ENCODE measurements around the gene OR6B3. TPM values are rescaled to one million over a fixed set of nuclear protein-coding genes. Genes with fewer than 3 reads are reported as not detected.

Gene OR6B3
- total RNA-seq, 1 donor from 2014 or later: not detected

DNA sequence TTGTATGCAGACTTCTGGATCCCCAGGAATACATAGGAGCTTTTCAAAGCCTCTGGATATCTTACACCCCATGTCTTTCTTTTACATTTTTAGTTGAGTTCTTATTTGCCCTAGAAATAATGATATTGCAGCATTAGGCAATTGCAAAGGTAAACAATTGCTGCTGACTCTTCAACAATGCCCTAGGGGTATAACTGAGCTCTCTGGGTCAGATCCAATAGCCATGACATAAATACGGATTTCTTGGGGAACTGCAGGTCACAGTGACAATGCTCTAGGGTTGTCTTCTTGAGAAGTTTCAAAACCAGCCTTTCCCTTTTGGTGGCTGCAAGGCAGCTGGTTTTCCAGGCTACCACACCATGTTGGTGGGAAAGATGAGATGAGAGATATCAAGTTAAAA is 16.5 kb upstream of the OR6B3 start:
- no peaks in the 10 kb centered on the region for H3K27me3 ChIP-seq (ENCODE audit: control insufficient read depth in 3 of 3, insufficient read depth in 3 of 3, low read length in 3 of 3)
- no peak overlapping the region for H3K27ac ChIP-seq (ENCODE audit: low read depth, low read length)
- no peaks in the 10 kb centered on the region for H3K36me3 ChIP-seq (ENCODE audit: control insufficient read depth in 3 of 3, insufficient read depth in 3 of 3, low read length in 3 of 3)
- H3K9ac ChIP-seq (ENCODE audit: low read depth in 1 of 3, low read length in 3 of 3): no peak overlapping the region
- no peaks in the 10 kb centered on the region for H3K4me1 ChIP-seq (ENCODE audit: control insufficient read depth in 3 of 3, insufficient read depth in 3 of 3, low read length in 3 of 3)
- no peak overlapping the region for H3K4me3 ChIP-seq (ENCODE audit: low read length in 3 of 3)
- H3K9me3 ChIP-seq (ENCODE audit: control insufficient read depth in 3 of 3, low read length in 3 of 3): no peaks in the 10 kb centered on the region

DNA sequence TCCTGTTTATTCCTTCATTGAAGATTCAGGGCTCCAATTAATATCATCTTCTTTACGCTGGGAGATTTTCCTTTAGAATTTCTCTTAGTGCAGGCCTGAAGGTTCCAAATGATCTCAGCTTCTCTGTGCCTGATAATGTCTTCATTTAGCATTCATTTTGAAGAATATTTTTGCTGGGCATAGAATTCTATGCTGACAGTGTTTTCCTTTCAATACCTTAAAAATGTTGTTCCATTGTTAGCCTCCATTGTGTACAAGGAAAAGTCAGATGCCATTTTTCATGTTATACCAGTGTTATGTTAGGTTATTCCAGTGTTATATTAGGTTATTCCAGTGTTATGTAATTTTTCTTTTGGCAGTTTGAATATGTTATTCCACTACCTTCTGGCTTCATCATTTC is 14.9 kb upstream of the OR6B3 start:
- Histone ChIP-seq H3K27ac (ENCODE audit: low read depth, low read length) (no peak overlapping the region), H3K27me3 (ENCODE audit: control insufficient read depth in 3 of 3, insufficient read depth in 3 of 3, low read length in 3 of 3) (no peaks in the 10 kb centered on the region), H3K9me3 (ENCODE audit: control insufficient read depth in 3 of 3, low read length in 3 of 3) (no peaks in the 10 kb centered on the region)

DNA sequence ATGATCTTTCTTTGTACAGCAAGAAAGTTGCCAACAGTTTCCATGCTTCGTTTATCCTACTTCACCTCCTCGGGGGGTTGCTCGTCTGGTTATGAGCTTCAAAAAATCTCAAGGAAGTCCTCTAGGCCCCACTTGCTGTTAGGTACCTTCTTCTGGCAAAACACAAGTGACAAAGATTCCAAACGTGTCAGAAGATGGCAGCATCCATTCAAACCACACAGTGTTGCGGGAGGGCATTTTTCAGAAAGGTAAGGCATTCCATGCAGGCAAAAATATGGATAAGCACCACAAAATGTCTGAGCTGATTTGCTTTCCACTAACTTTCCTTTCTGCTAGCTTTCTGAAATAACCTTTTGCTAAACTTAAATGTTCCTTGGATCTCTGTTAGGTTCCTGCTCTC is 13.2 kb upstream of the OR6B3 start:
- no peak overlapping the region for H3K4me3 ChIP-seq (ENCODE audit: low read length in 3 of 3)
- no peaks in the 10 kb centered on the region for H3K27me3 ChIP-seq (ENCODE audit: control insufficient read depth in 3 of 3, insufficient read depth in 3 of 3, low read length in 3 of 3)
- no peaks in the 10 kb centered on the region for H3K36me3 ChIP-seq (ENCODE audit: control insufficient read depth in 3 of 3, insufficient read depth in 3 of 3, low read length in 3 of 3)
- no peak overlapping the region for H3K27ac ChIP-seq (ENCODE audit: low read depth, low read length)
- no peak overlapping the region for H3K9ac ChIP-seq (ENCODE audit: low read depth in 1 of 3, low read length in 3 of 3)
- H3K4me1 ChIP-seq (ENCODE audit: control insufficient read depth in 3 of 3, insufficient read depth in 3 of 3, low read length in 3 of 3): no peaks in the 10 kb centered on the region
- H3K9me3 ChIP-seq (ENCODE audit: control insufficient read depth in 3 of 3, low read length in 3 of 3): no peaks in the 10 kb centered on the region

More for the DNA sequence above, 14.9 kb upstream of the OR6B3 start:
- no peak overlapping the region for H3K4me3 ChIP-seq (ENCODE audit: low read length in 3 of 3)
- H3K9ac ChIP-seq (ENCODE audit: low read depth in 1 of 3, low read length in 3 of 3): no peak overlapping the region
- no peaks in the 10 kb centered on the region for H3K36me3 ChIP-seq (ENCODE audit: control insufficient read depth in 3 of 3, insufficient read depth in 3 of 3, low read length in 3 of 3)
- H3K4me1 ChIP-seq (ENCODE audit: control insufficient read depth in 3 of 3, insufficient read depth in 3 of 3, low read length in 3 of 3): no peaks in the 10 kb centered on the region

DNA sequence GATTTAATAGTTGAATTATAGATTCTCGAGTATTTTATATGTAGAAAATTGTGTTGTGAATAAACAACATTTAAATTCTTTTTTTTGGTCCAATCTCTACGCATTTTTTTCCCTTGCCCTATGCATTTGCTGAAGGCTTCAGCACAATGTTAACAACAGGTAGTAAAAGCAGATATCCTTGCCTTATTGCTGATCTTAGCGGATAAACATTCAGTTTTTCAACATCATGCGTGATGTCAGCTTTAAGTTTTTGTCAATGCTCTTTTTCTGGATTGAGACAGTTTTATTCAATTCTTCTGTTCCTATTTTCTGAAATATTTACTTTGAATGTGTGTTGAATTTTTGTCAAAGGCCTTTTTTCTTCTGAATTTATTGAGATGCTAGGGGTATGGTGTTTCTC is 11.6 kb upstream of the OR6B3 start:
- Histone ChIP-seq H3K9ac (ENCODE audit: low read depth in 1 of 3, low read length in 3 of 3) (no peak overlapping the region), H3K27ac (ENCODE audit: low read depth, low read length) (no peak overlapping the region), H3K27me3 (ENCODE audit: control insufficient read depth in 3 of 3, insufficient read depth in 3 of 3, low read length in 3 of 3) (peaks cover 0 to 3% (median 1%) of the 10 kb centered on the region in 3 donors), H3K9me3 (ENCODE audit: control insufficient read depth in 3 of 3, low read length in 3 of 3) (no peaks in the 10 kb centered on the region), H3K4me1 (ENCODE audit: control insufficient read depth in 3 of 3, insufficient read depth in 3 of 3, low read length in 3 of 3) (no peaks in the 10 kb centered on the region), H3K4me3 (ENCODE audit: low read length in 3 of 3) (no peak overlapping the region), H3K36me3 (ENCODE audit: control insufficient read depth in 3 of 3, insufficient read depth in 3 of 3, low read length in 3 of 3) (no peaks in the 10 kb centered on the region)

GRCh38 chr2:240060977-240061591 is 7.8 kb upstream of the OR6B3 start:
- Histone ChIP-seq H3K36me3 (ENCODE audit: control insufficient read depth in 3 of 3, insufficient read depth in 3 of 3, low read length in 3 of 3) (no peaks in the 10 kb centered on the region), H3K27me3 (ENCODE audit: control insufficient read depth in 3 of 3, insufficient read depth in 3 of 3, low read length in 3 of 3) (peaks cover 20 to 26% (median 22%) of the 10 kb centered on the region in 3 donors), H3K9ac (ENCODE audit: low read depth in 1 of 3, low read length in 3 of 3) (no peak overlapping the region), H3K9me3 (ENCODE audit: control insufficient read depth in 3 of 3, low read length in 3 of 3) (no peaks in the 10 kb centered on the region), H3K4me3 (ENCODE audit: low read length in 3 of 3) (no peak overlapping the region), H3K4me1 (ENCODE audit: control insufficient read depth in 3 of 3, insufficient read depth in 3 of 3, low read length in 3 of 3) (no peaks in the 10 kb centered on the region), H3K27ac (ENCODE audit: low read depth, low read length) (no peak overlapping the region)

DNA sequence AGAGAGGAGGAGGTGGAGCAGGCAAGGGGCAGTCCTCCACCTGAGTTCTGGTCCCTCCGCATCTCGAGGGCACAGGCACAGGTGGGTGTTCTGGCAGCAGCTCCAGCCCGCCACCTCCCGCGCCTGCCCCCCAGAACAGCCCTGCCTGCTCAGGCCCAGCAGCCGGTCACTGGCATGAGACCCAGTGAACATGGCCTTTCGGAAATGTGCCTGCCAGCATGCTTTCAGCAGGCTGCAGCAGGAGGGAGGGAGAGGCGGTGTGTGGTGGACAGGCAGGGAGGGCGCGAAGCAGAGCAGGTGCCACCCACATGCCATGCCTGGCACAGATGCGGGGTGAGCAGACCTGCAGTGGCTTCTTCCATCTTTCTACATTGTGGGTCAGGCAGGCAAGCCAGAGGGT is 3.4 kb upstream of the OR6B3 start:
- Histone ChIP-seq H3K9ac (ENCODE audit: low read depth in 1 of 3, low read length in 3 of 3) (no peak overlapping the region), H3K27me3 (ENCODE audit: control insufficient read depth in 3 of 3, insufficient read depth in 3 of 3, low read length in 3 of 3) (peaks cover 47 to 59% (median 58%) of the 10 kb centered on the region in 3 donors), H3K27ac (ENCODE audit: low read depth, low read length) (no peak overlapping the region), H3K36me3 (ENCODE audit: control insufficient read depth in 3 of 3, insufficient read depth in 3 of 3, low read length in 3 of 3) (no peaks in the 10 kb centered on the region), H3K9me3 (ENCODE audit: control insufficient read depth in 3 of 3, low read length in 3 of 3) (no peaks in the 10 kb centered on the region), H3K4me1 (ENCODE audit: control insufficient read depth in 3 of 3, insufficient read depth in 3 of 3, low read length in 3 of 3) (no peaks in the 10 kb centered on the region), H3K4me3 (ENCODE audit: low read length in 3 of 3) (no peak overlapping the region)

DNA sequence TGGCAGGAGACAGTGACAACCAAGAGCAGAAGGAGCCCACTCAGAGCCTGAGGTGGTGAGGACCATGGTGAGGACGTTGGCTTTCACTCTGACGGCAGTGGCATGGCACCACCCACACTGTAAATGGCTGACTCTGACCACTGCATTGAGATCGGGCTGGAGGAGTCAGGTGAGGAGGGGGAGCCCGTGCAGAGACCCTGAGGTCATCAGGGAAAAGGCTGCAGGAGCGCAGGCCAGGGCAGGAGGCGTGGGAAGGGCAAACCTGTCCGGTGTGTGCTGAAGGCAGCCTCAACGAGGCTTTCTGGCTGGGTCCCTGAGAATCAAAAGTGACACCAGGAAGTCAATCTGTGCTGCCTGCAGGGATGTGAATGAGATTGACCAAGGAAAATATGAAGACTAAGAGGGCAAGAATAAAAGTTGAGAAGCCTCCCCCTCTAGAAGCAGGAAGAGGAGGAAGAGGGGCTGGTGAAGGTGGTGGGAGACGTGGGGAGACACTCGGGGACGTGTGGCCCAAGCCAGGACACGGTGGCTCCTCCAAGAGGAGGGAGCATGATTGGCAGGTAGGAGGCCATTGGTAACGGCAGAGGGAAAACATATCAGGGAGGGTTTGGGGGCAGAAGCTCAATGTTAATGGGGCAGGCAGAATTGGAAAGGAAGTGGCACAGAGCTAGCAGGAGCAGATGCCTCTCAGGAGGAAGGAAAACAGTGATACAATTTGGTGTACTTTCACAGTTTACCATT is 2.0 kb upstream of the OR6B3 start:
- Histone ChIP-seq H3K4me3 (ENCODE audit: low read length in 3 of 3) (no peak overlapping the region), H3K27ac (ENCODE audit: low read depth, low read length) (no peak overlapping the region), H3K9me3 (ENCODE audit: control insufficient read depth in 3 of 3, low read length in 3 of 3) (no peaks in the 10 kb centered on the region), H3K9ac (ENCODE audit: low read depth in 1 of 3, low read length in 3 of 3) (no peak overlapping the region), H3K4me1 (ENCODE audit: control insufficient read depth in 3 of 3, insufficient read depth in 3 of 3, low read length in 3 of 3) (no peaks in the 10 kb centered on the region), H3K36me3 (ENCODE audit: control insufficient read depth in 3 of 3, insufficient read depth in 3 of 3, low read length in 3 of 3) (no peaks in the 10 kb centered on the region), H3K27me3 (ENCODE audit: control insufficient read depth in 3 of 3, insufficient read depth in 3 of 3, low read length in 3 of 3) (peaks cover 56 to 67% (median 59%) of the 10 kb centered on the region in 3 donors)

DNA sequence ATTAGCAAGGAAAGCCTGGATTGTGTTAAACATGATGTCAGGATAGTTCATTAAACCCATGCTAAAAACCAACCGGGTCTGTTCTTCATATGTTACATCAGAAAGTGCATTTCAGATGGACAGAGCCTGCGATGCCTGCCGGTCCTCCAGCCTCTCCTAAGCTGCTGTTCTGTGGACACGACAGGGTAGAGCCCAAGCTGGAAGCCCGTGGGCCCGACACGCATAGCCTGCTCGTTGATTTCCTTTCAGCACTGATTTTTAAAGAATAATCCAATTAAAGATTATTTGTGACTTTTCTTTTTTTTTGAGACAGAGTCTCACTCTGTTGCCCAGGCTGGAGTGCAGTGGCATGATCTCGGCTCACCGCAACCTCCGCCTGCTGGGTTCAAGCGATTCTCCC is 797 bp downstream of the OR6B3 start:
- no peaks in the 10 kb centered on the region for H3K36me3 ChIP-seq (ENCODE audit: control insufficient read depth in 3 of 3, insufficient read depth in 3 of 3, low read length in 3 of 3)
- H3K4me3 ChIP-seq (ENCODE audit: low read length in 3 of 3): no peak overlapping the region
- no peak overlapping the region for H3K9ac ChIP-seq (ENCODE audit: low read depth in 1 of 3, low read length in 3 of 3)
- H3K4me1 ChIP-seq (ENCODE audit: control insufficient read depth in 3 of 3, insufficient read depth in 3 of 3, low read length in 3 of 3): no peaks in the 10 kb centered on the region
- no peaks in the 10 kb centered on the region for H3K9me3 ChIP-seq (ENCODE audit: control insufficient read depth in 3 of 3, low read length in 3 of 3)
- H3K27ac ChIP-seq (ENCODE audit: low read depth, low read length): no peak overlapping the region
- H3K27me3 ChIP-seq (ENCODE audit: control insufficient read depth in 3 of 3, insufficient read depth in 3 of 3, low read length in 3 of 3): peaks cover 57 to 73% (median 58%) of the 10 kb centered on the region in 3 donors

- H3K27ac ChIP-seq (ENCODE audit: low read depth, low read length): no peak overlapping the region
- no peaks in the 10 kb centered on the region for H3K36me3 ChIP-seq (ENCODE audit: control insufficient read depth in 3 of 3, insufficient read depth in 3 of 3, low read length in 3 of 3)
- H3K9me3 ChIP-seq (ENCODE audit: control insufficient read depth in 3 of 3, low read length in 3 of 3): no peaks in the 10 kb centered on the region
- no peaks in the 10 kb centered on the region for H3K4me1 ChIP-seq (ENCODE audit: control insufficient read depth in 3 of 3, insufficient read depth in 3 of 3, low read length in 3 of 3)
- H3K9ac ChIP-seq (ENCODE audit: low read depth in 1 of 3, low read length in 3 of 3): no peak overlapping the region
- H3K4me3 ChIP-seq (ENCODE audit: low read length in 3 of 3): no peak overlapping the region
- peaks cover 54 to 71% (median 57%) of the 10 kb centered on the region in 3 donors for H3K27me3 ChIP-seq (ENCODE audit: control insufficient read depth in 3 of 3, insufficient read depth in 3 of 3, low read length in 3 of 3)
These were observed 1.6 kb downstream of the OR6B3 start for GRCh38 chr2:240051697-240052096.

GRCh38 chr2:240050278-240050677 is 3.0 kb downstream of the OR6B3 start:
- H3K27ac ChIP-seq (ENCODE audit: low read depth, low read length): no peak overlapping the region
- H3K36me3 ChIP-seq (ENCODE audit: control insufficient read depth in 3 of 3, insufficient read depth in 3 of 3, low read length in 3 of 3): no peaks in the 10 kb centered on the region
- no peaks in the 10 kb centered on the region for H3K4me1 ChIP-seq (ENCODE audit: control insufficient read depth in 3 of 3, insufficient read depth in 3 of 3, low read length in 3 of 3)
- H3K9me3 ChIP-seq (ENCODE audit: control insufficient read depth in 3 of 3, low read length in 3 of 3): no peaks in the 10 kb centered on the region
- no peak overlapping the region for H3K9ac ChIP-seq (ENCODE audit: low read depth in 1 of 3, low read length in 3 of 3)
- peaks cover 44 to 63% (median 49%) of the 10 kb centered on the region in 3 donors for H3K27me3 ChIP-seq (ENCODE audit: control insufficient read depth in 3 of 3, insufficient read depth in 3 of 3, low read length in 3 of 3)
- H3K4me3 ChIP-seq (ENCODE audit: low read length in 3 of 3): no peak overlapping the region
